ENCODE results near the gene CNTD1.
A peak's percentile ranks its signal among the peaks of the same experiment; 100 is the strongest.
"Not testable (repeated sequence)": the region's sequence is repeated elsewhere in the genome, so short reads cannot be mapped to it uniquely, and the experiment has no call there.

CNTD1 gene, protein sequence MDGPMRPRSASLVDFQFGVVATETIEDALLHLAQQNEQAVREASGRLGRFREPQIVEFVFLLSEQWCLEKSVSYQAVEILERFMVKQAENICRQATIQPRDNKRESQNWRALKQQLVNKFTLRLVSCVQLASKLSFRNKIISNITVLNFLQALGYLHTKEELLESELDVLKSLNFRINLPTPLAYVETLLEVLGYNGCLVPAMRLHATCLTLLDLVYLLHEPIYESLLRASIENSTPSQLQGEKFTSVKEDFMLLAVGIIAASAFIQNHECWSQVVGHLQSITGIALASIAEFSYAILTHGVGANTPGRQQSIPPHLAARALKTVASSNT

DNA sequence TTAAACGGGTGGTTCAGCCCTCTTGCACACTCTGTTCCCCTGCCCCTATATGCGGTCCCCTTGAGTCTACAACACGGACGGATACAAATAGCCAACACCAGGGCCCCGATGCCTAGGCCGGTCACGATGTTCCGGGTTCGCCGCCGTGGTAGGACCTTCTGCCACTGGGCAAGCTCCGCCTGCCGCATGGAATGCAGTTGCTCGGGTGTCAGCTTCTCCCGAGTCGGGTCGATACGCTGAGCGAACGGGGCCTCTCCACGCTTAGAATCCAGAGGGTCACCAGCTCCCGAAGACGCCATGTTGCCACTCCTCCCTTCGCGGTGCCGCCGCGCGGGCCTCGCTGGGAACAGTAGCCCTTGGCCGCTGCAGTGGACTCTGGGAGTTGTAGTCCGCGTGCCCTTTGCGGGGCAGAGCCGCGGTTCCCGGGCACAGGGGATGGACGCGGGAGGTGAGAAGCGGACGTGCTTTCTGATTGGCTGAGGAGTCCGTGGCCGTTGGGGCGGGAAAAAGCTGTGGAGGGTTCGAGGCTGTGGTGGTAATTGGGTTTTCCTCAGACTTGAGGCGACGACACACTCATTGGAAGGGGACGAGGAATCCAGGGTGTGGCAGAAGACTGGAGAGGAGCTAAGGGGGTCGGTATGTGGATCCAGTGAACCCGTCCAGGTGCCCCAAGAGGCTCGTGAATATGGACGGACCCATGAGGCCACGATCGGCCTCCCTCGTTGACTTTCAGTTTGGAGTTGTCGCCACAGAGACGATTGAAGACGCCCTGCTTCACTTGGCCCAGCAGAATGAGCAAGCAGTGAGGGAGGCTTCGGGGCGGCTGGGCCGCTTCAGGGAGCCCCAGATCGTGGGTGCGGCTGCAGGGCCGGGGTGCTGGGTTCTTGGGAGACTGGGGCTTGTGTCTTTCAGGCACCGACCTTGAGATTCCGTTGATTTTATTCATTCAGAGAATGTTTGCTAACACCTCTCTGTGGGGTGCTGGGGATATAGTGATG, at the start of gene CNTD1, which contains the start of gene COA3:
Gene CNTD1, plus strand, starts transcription at position 479 of the 998 bp plus-strand sequence. Its CDS starts 207 bp downstream, at position 686.
Gene COA3, minus strand, starts transcription at position 322 of the 998 bp plus-strand sequence. Its CDS starts 23 bp downstream, at position 299.
- DNase-seq: peak; percentile 86

DNA sequence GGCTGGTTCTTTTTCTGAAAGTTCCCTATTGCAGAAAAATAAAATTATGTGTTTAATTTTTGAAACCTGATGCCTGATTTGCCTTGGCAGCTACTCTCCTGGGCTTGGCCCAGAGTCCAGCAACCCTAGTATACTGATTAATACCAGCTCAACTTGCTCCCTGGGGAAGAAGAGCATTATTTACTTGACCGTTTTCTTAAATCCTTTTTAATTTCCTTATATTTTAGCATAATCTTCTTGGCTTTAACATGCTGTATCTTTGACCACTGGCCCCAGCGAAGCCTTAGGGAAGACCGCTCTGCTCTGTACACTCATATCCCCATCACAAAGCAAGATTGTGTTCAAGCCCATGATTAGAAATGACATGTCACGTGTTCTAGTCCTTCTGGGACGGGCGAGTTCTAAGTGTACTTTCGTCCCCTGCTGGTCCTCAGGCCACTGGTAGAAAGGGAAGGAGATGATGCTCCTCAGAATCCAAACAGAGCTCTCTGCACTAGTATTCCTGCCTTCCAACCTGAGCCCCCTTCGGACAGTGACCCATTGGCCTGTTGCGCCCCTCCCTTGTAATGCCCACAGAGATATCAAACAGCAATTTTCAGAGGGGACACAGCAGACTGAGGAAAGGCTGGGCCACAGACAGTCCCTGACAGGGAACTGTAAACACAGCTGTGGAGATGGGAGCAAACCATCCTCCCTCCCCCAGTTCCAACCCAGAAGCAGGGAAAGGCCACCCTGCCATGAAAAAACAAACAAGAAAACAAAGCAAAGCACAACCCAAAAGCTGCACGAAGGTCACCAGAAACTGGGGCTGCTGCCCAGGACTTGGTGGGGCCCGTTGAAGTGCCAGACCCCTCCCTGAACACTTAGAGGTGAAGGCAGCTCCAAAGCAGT, 49.5 kb upstream of the CNTD1 start:
- no peak for DNase-seq

DNA sequence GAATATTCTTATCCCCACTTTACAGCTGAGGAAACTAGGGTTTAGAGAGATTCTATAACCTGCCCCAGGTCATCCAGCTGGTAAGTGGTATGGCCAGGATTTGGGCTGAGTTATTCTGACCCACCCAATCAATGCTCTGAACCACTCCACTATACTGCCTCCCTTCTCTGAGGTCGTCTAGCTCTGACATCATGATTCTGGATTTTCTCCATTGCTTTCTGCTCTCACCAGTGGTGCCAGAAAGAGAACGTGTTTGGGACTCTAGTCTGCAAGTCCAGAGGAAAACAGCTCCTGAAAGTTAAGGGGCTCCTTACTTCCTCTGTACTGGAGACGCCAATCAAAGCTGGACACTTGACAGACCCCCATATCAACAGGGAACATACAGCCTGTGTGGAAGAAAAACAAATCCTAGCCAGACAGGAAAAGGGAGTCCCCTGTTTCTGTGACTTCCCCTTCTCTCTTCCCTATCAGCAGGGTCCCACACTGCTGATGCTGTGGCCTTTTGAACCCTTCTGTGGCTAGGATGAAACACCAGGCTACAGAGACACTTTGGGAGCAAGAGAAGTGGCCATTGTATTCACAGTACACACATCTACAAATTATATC, 47.8 kb upstream of the CNTD1 start:
- no peak for DNase-seq

DNA sequence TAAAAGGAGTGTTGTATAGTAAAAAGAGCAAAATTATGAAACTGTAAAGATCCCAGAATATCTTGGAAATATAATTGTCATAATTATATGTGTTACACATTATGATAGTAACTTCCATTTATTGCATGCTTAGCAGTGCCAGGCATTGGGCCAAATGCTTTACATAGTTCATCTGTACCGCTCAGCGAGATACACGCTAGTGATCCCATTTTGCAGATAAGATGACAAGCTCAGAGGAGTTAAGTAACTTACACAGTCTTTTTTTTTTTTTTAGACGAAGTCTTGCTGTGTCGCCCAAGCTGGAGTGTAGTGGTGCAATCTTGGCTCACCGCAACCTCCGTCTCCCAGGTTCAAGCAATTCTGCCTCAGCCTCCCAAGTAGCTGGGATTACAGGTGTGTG, 47.0 kb upstream of the CNTD1 start:
- peak; percentile 21 for DNase-seq

DNA sequence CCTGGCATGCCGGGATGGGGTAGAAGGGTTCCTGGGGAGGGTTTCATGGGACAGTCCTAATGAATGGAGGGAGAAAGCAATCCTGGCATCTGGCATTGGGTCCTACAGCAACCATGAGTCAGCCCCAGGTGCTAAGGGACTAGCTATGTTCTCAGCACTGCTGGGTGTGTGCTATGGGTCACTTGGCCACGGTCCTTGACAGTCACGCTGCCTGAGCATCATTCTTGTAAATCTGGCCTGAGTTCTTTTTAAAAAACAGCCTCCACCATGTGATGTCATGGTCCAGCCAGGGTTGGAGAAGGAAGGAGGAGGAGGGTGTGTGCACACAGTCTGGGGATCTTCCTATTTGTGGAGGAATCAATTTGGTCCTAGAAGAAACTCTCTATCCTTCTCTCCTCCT, 43.9 kb upstream of the CNTD1 start:
- DNase-seq: no peak

DNA sequence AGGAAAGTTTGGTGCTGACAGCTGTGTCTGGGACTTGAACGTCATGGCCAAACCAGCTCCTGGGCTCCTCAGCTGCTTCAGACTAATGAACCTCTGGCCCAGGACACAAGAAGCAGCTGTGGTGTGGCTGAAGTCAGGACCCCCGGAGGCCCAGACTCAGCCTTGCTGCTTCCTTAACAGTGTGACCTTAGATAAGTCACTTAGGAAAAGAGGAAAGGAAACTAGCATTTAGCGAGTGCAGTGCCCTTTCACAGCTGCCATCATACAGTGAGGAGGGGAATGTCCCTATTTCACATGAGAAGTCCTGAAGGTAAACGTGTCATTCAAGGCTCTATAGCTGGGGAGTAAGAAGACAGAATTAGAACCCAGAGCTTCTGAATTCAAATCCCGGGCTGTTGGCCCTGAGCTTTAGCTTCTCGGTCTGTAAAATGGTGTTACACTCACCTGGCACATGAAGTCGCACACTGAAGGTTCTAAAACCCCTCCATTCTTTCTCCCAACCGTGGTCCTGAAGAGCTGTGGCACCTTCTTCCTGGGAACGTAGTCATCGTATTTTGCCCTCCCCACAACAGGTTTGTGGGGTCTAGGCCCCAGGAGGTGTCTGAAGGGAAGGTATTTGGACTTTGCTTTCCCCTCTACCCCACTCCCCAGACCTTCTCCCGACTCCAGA, 38.5 kb upstream of the CNTD1 start:
- DNase-seq: no peak

DNA sequence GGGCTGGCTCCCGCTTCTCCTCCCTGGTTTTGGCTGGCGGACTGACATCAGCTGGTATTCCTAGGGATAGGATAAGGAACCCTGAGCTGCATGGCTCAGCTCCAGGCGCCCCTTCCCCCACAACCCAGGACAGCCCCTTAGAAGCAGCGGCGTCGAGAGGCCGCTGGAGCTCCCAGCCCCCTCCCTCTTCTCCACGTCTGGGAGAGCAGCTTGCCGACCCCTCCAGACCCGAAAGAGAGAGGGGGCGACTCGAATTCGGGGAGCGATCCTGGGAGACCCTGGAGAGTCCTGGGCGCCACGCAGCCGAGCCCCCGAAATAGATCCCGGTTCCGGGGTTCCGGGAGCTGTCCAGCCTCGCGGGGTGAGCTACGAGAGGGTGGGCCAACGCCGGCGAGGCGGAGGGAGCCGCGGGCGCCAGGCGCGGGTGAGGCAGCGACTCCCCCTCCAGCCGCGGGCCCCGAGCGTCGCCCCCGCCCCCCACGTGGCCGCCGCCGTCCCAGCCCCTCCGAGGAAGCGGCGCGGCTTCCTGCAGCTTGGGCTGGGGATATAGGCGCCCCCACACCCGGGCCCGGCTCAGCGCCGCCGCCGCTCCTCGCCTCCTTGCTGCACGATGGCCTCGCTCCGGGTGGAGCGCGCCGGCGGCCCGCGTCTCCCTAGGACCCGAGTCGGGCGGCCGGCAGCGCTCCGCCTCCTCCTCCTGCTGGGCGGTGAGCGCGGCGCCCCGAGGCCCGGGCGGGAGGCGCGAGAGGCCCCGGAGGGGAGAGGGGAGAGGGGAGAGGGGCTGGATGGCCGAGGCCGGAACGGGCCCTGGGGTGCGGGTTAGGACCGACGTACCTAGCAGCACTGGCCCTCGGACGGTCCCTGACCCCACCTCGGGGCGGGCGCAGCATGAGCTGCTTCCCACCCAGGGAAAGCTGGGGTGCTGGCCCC, 37.7 kb upstream of the CNTD1 start, which contains the start of gene RAMP2:
Gene RAMP2, plus strand, starts transcription at position 576 of the 930 bp plus-strand sequence. Its CDS starts 35 bp downstream, at position 611.
- DNase-seq: peak; percentile 19

DNA sequence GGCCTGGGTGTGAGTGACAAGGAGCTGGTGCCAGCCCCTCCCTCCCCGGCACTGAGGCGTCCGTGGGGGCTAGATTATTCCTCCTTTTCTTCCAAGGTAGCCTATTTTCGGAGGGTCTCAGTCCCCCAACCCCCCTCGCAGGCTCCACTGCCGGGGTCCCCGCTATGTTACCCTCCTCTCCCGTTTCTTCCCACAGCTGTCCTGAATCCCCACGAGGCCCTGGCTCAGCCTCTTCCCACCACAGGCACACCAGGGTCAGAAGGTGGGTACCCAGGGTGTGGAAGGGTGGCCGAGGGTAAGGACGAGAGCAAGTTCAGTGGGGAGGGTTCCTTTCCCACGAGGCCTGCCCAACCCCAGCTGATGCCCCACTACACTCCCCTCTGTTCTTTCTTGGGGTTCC, 37.0 kb upstream of the CNTD1 start:
- DNase-seq: no peak

DNA sequence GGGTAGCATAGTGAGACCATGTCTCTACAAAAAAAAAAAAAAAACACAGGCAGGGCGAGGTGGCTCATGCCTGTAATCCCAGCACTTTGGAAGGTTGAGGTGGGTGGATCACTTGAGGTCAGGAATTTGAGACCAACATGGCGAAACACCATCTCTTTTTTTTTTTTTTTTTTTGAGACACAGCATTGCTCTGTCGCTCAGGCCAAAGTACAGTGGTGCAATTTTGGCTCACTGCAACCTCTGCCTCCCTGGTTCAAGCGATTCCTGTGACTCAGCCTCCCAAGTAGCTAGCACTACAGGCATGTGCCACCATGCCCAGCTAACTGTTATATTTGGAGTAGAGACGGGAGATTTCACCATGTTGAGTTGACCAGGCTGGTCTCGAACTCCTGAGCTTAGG, 32.5 kb upstream of the CNTD1 start:
- no peak for DNase-seq

DNA sequence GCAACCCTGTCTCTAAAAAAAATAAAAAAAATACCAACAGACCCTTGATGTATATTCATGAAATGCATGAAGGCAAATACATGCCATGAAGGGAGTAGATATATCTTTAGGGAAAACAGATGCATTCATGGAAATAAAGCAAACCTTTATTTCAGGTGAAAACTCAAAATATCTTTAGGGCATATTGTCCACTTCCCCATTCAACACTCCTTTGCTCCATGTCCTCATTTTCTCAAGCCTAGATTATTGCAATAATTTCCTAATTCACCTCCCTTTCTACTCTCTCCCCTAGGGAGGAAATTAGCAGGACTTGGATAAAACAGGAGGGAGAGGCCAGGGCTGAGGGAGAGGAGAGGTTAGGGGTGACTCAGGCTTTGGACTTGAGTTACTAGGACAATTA, 31.1 kb upstream of the CNTD1 start:
- no peak for DNase-seq

DNA sequence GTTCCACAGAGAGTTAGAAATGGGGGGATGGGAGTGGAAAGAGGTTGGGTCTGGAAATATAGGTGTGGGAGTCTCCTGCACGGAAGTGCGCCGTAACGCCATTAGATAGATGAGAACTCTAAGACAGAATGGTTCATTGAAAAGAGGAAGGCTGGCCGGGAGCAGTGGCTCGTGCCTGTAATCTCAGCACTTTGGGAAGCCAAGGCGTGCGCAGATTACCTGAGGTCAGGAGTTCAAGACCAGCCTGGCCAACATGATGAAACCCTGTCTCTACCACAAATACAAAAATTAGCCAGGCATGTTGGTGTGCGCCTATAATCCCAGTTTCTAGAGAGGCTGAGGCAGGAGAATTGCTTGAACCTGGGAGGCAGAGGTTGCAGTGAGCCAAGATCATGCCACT, 30.7 kb upstream of the CNTD1 start:
- not testable (repeated sequence) for DNase-seq

DNA sequence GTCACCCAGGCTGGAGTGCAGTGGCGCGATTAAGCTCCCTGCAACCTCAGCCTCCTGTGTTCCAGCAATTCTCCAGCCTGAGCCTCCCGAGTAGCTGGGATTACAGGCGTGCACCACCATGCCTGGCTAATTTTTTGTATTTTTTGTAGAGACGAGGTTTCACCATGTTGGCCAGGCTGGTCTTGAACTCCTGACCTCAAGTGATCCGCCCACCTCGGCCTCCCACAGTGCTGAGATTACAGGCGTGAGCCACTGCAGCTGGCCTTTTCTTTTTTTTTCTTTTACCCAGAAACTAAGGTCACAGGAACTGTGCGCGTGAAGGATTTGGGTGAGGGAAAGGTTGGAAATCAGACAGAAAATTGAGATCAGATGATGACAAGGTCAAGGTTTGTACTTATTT, 28.7 kb upstream of the CNTD1 start:
- DNase-seq: not testable (repeated sequence)

DNA sequence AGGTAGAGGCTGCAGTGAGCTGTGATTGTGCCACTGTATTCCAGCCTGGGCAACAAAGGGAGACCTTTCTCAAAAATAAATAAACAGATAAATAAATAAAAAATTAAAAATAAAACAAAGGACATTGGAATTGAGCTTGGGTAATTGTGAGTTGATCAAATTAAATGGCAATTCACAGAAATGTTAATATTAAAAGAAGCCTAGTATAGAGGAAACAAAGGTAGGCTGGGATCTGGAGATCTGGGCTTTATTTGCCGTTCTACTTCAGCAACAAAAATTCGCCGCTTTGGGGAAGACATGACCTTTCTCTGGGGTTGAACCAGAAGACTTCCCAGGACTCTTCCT, 25.7 kb upstream of the CNTD1 start:
- no peak for DNase-seq

DNA sequence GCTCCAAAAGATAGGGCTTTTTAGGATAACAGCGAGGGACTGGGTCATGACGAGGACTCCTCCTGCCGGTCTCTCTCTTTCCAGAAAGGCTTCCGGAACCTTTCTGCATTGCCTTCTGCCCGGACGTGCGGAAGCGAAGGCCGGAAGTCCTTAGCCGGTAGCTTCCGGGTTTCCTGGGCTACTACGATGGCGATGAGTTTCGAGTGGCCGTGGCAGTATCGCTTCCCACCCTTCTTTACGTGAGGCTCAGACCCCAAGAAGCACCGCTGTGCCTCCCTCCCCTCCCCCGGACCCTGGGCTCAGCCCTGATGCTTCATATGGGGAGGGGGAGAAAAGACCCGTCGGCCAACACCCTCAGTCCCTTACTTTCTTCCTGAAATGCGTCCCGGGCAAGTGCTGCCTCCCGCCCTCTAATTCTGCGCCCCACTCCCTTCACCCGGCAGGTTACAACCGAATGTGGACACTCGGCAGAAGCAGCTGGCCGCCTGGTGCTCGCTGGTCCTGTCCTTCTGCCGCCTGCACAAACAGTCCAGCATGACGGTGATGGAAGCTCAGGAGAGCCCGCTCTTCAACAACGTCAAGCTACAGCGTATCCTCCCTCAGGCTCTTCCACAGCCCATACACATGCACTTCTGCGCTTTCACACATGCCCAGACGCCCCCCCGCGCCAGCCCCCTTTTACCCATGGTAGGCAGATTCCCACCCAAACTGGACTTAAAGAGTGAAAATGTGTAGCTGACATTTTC, 25.2 kb upstream of the CNTD1 start, which contains the start of gene VPS25:
Gene VPS25, plus strand, starts transcription at position 160 of the 746 bp plus-strand sequence. Its CDS starts 27 bp downstream, at position 187.
- DNase-seq: peak; percentile 84

DNA sequence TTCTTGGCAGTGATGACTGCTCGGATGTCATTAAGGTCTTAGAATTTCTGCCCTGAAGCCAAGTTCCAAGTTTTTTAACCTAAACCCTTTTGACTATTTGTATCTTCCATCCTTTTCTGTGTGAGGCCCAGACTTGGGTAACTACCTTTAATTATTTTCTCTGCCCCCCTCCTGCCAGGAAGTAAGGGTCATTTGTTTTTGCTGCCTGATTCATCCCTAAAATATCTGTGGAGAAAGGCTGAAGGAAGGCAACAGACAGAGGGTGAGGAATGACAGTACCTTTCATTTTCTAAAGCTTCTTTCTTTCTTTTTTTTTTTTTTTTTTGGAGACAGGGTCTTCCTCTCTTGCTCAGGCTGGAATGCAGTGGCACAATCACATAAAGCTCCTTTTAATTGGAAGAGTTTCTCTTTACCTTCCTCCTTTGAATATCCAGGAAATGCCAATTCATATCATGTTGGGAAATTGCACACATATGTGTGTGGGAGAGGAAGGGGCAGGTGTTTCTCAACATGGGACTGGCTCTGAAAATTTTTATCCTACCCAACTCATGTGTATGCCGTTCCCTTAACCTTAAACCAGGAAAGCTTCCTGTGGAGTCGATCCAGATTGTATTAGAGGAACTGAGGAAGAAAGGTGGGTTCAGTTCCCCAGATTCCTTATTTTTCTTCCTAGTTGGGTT, 24.5 kb upstream of the CNTD1 start:
- DNase-seq: peak; percentile 50

DNA sequence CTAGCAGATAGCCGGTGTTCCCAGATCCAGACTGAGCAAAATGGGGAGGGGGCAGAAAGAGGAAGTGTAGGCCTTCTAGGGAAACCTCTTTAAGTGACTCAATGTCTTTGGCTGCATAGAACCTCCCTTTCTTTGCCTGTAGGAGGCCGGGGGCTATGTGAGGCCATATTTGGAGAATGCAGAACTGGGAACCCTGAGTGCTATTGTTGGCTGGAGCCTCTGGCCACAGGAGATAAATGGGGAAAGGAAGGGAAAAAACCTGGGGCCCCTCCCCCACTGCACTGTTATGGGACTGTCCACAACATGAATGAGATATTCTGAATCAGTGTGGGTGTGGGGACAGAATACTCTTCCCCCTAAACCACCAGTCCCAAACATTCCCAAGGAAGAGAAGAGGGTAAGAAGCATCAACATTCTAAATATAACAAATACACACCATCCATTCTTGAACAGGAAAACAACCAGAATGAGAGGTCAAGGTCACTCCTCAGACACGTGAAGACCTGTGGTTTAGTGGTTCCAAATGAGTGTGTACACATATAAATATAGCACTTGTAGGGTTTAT, 23.0 kb upstream of the CNTD1 start:
- DNase-seq: peak; percentile 60

DNA sequence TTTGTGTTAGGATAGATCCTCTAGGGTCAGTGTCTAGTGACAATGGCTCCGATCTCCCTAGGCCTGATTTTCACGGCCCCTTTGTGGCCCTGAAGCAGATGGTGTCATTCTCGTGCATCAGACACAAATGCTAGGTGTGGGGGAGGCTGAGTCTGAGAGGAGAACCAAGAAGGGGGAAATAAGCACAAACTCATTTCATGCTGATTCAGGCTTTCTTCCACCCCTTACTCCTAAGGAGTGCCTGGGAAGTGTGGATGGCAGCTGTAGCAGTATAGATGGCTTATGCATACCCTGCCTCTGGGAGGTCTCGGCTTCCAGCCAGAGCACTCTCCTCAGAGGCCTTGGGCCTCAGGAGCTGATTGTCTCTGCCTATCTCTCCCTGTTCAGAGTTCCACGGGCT, 20.1 kb upstream of the CNTD1 start:
- no peak for DNase-seq

DNA sequence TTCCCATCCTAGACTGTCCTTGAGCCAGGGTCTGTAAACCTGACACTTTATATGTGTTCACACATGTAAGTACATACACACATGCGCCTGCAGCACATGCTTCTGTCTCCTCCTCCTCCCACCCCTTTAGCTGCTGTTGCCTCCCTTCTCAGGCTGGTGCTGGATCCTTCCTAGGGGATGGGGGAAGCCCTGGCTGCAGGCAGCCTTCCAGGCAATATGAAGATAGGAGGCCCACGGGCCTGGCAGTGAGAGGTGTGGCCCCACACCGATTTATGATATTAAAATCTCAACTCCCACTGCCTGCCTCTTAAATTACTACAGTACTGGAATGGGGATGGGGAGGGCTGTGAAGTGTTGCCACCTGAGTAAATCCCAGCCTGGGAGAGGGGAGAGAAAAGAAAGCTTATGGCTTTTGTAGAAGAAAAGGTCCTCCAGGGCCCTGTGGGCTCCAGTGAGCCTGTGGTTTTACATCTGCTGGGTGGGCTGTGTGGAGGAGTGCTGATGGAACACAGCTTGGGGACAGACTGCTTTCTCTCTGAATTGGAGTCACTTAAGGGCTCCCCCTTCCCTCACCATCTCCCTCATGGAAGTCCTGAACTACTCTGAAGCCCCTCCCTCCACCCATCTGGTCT, 19.2 kb upstream of the CNTD1 start:
- DNase-seq: no peak
